Cardiac fibroblast (primary cell): Measurements from ENCODE around the gene SETD1B.
"Not testable (repeated sequence)": the region's sequence is repeated elsewhere in the genome, so short reads cannot be mapped to it uniquely, and the experiment has no call there.

Experiments
- DNase-seq, 2 donors: peaks; one replicate each; pipeline versions ENCODE4 v3.0.0 to v3.0.0-alpha.2; 2010; ENCODE audit warnings: low read depth in 2 of 2
- H3K4me3 ChIP-seq, 2 donors: replicated peaks in 1 of 2; 1 replicate in 1 of 2; 2 replicates in 1 of 2; pipeline ENCODE4 v1.5.1; 2011; ENCODE audit warnings: low read depth in 2 of 2, low read length in 2 of 2, mild to moderate bottlenecking in 2 of 2, moderate library complexity in 1 of 2
- TF ChIP-seq, protein P1 (sequence below): IDR thresholded peaks from one replicate; pipeline ENCODE4 v1.5.1; 2011; ENCODE audit warnings: low read depth, mild to moderate bottlenecking, low read length, inconsistent platforms

Gene SETD1B

DNA sequence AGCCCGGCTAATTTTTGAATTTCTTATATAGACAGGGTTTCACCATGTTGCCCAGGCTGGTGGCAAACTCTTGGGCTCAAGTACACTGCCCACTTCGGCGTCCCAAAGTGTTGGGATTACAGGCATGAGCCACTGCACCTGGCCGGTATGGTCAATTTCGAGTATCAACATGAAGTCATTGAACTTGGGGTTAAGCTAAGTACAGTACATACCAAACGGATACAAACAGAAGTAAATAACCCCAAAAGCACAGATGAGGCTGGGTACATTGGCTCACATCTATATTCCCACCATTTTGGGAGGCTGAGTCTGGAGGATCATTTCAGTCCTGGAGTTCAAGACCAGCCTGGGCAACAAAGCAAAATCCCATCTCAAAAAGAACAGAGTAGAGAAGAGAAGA, 71.8 kb downstream of the SETD1B start:
- DNase-seq: no peak
- H3K4me3 ChIP-seq: no peak overlapping the region
- TF ChIP-seq, protein P1, sequence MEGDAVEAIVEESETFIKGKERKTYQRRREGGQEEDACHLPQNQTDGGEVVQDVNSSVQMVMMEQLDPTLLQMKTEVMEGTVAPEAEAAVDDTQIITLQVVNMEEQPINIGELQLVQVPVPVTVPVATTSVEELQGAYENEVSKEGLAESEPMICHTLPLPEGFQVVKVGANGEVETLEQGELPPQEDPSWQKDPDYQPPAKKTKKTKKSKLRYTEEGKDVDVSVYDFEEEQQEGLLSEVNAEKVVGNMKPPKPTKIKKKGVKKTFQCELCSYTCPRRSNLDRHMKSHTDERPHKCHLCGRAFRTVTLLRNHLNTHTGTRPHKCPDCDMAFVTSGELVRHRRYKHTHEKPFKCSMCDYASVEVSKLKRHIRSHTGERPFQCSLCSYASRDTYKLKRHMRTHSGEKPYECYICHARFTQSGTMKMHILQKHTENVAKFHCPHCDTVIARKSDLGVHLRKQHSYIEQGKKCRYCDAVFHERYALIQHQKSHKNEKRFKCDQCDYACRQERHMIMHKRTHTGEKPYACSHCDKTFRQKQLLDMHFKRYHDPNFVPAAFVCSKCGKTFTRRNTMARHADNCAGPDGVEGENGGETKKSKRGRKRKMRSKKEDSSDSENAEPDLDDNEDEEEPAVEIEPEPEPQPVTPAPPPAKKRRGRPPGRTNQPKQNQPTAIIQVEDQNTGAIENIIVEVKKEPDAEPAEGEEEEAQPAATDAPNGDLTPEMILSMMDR: no peak

DNA sequence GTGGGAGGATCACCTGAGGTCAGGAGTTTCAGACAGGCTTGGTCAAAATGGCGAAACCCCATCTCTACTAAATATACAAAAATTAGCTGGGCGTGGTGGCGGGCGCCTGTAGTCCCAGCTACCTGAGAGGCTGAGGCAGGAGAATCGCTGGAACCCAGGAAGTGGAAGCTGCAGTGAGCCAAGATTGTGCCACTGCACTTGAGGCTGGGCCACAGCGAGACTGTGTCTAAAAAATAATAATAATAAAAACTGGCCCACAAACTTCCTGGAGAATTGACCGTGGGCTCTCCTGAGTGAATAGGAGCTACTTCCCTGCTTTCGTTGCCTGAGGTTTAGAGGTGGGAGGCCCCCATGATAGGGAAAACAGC, 72.3 kb downstream of the SETD1B start:
- not testable (repeated sequence) for H3K4me3 ChIP-seq, DNase-seq
